PC-3 (cell line): ENCODE measurements around the gene SURF4. TPM values are rescaled to one million over a fixed set of nuclear protein-coding genes. Genes with fewer than 3 reads are reported as not detected.
A peak's percentile ranks its signal among the peaks of the same experiment; 100 is the strongest.
"Not testable (repeated sequence)": the region's sequence is repeated elsewhere in the genome, so short reads cannot be mapped to it uniquely, and the experiment has no call there.

ENCODE experiments used
- ATAC-seq: fragments of 200-7000 bp; cut with Tn5 transposase; 2 replicates; pipeline ENCODE4 v1.9.1; 2020; ENCODE audit warnings: mild to moderate bottlenecking, moderate library complexity
- BruUV-seq: library from RNA; stranded (reverse); fragments of 400-500 nt; replicated peaks from 2 replicates; lab custom pipeline; 2021; lab: Mats Ljungman, UMichigan
- CTCF ChIA-PET: fragments of 300-600 bp; sonication (Branson Sonifier 250); formaldehyde crosslinking; loops from one replicate; lab custom pipeline; 2022; ENCODE audit warnings: antibody characterized with exemption; lab: Charles Lee
- POLR2A ChIA-PET: fragments of 300-600 bp; sonication (Branson Sonifier 250); formaldehyde crosslinking; loops from one replicate; lab custom pipeline; 2022; ENCODE audit warnings: antibody characterized with exemption; ENCODE audit not compliant: unreplicated experiment; lab: Charles Lee
- DNase-seq: peaks from one replicate; pipeline ENCODE4 v3.0.0-alpha.2; 2015
- H2AFZ ChIP-seq: fragments of 300-600 bp; sonication (generic); 2 replicates; pipeline ENCODE4 v1.6.0; 2016; ENCODE audit warnings: antibody characterized with exemption, low read length
- H3F3A ChIP-seq: fragments of 300-600 bp; sonication (generic); one replicate; pipeline ENCODE4 v1.6.0; 2017; ENCODE audit warnings: antibody characterized with exemption, low read length, control low read depth, mild to moderate bottlenecking; ENCODE audit not compliant: unreplicated experiment
- H3K27ac ChIP-seq: fragments of 300-600 bp; sonication (generic); 2 replicates; pipeline ENCODE4 v1.5.1; 2016; ENCODE audit warnings: mild to moderate bottlenecking, low read length
- H3K27me3 ChIP-seq: fragments of 300-600 bp; sonication (generic); 2 replicates; pipeline ENCODE4 v1.6.1; 2016; ENCODE audit warnings: low read length, mixed read lengths
- H3K36me3 ChIP-seq: fragments of 300-600 bp; sonication (generic); 2 replicates; pipeline ENCODE4 v1.6.1; 2016; ENCODE audit warnings: low read depth, mixed run types, low read length, mixed read lengths
- H3K4me1 ChIP-seq: fragments of 300-600 bp; sonication (generic); 2 replicates; pipeline ENCODE4 v1.5.1; 2016; ENCODE audit warnings: low read length; ENCODE audit not compliant: insufficient read depth
- H3K4me2 ChIP-seq: fragments of 300-600 bp; sonication (generic); 2 replicates; pipeline ENCODE4 v1.6.0; 2016; ENCODE audit warnings: low read length
- H3K4me3 ChIP-seq: fragments of 300-600 bp; sonication (generic); 2 replicates; pipeline ENCODE4 v1.5.1; 2016; ENCODE audit warnings: mild to moderate bottlenecking, low read length, mixed read lengths
- H3K79me2 ChIP-seq: fragments of 300-600 bp; sonication (generic); 2 replicates; pipeline ENCODE4 v1.6.1; 2017; ENCODE audit warnings: low read length, mixed read lengths
- H3K9ac ChIP-seq: fragments of 300-600 bp; sonication (generic); 2 replicates; pipeline ENCODE4 v1.6.0; 2016; ENCODE audit warnings: mild to moderate bottlenecking, low read length
- H3K9me2 ChIP-seq: fragments of 300-600 bp; sonication (generic); replicated peaks from 2 replicates; pipeline ENCODE4 v1.6.1; 2016; ENCODE audit warnings: mixed run types, low read length, mixed read lengths
- H3K9me3 ChIP-seq: fragments of 300-600 bp; sonication (generic); 2 replicates; pipeline ENCODE4 v1.6.1; 2016; ENCODE audit warnings: low read length, mixed read lengths
- H4K20me1 ChIP-seq: fragments of 300-600 bp; sonication (generic); 2 replicates; pipeline ENCODE4 v1.6.1; 2016; ENCODE audit warnings: low read length, mixed read lengths
- CTCF ChIP-seq: fragments of 300-600 bp; sonication (generic); conservative IDR thresholded peaks from 2 replicates; pipeline ENCODE4 v1.5.1; 2017; ENCODE audit warnings: antibody characterized with exemption, low read depth, mild to moderate bottlenecking, low read length
- EZH2 ChIP-seq: fragments of 300-600 bp; sonication (generic); IDR thresholded peaks from one replicate; pipeline ENCODE4 v1.6.1; 2017; ENCODE audit warnings: antibody characterized with exemption, mild to moderate bottlenecking, low read length; ENCODE audit not compliant: unreplicated experiment
- EZH2phosphoT487 ChIP-seq: fragments of 300-600 bp; sonication (generic); IDR thresholded peaks from 2 replicates; pipeline ENCODE4 v1.6.1; 2018; ENCODE audit warnings: mild to moderate bottlenecking, antibody characterized with exemption, low read length, borderline replicate concordance
- intact Hi-C: fragments of 100-400 bp; cut with micrococcal nuclease; formaldehyde crosslinking; loops from 2 replicates; pipeline ENCODE4 v1.9.0; 2023
- total RNA-seq: library from RNA; depleted of rRNA; stranded (reverse); fragments of >200 nt; gene quantifications from 2 replicates; pipeline ENCODE4 v1.2.3, GENCODE V29; 2014

SURF4 gene
- total RNA-seq, 1 experiment from 2014 or later, result 161 TPM

- Histone ChIP-seq H3K4me1 (peaks cover 5% of the 10 kb centered on the region), H3K27ac (no peak overlapping the region), H3K36me3 (no peaks in the 10 kb centered on the region; the same call in 1 of the 2 replicates), H3F3A (no peaks in the 10 kb centered on the region), H2AFZ (no peak overlapping the region), H3K9ac (no peak overlapping the region), H3K79me2 (peaks cover 8% of the 10 kb centered on the region), H3K4me2 (no peak overlapping the region), H3K9me3 (no peaks in the 10 kb centered on the region), H3K9me2 (no peaks in the 10 kb centered on the region), H3K4me3 (no peak overlapping the region), H4K20me1 (no peaks in the 10 kb centered on the region), H3K27me3 (no peaks in the 10 kb centered on the region)
- CTCF ChIA-PET, result no interaction called here
- intact Hi-C loops, result no loop called here
- TF ChIP-seq EZH2phosphoT487 (no peak), CTCF (no peak), EZH2 (no peak)
- no TSS peak for BruUV-seq
- no peak for ATAC-seq
- DNase-seq, result no peak
- POLR2A ChIA-PET, result no interaction called here
These were observed 35.6 kb downstream of the SURF4 start for GRCh38 chr9:133340256-133340655.

GRCh38 chr9:133339641-133340040, 36.2 kb downstream of the SURF4 start:
- ChIA-PET CTCF (no interaction called here), POLR2A (no interaction called here)
- Histone ChIP-seq H3K27ac (no peak overlapping the region), H3F3A (no peaks in the 10 kb centered on the region), H3K4me2 (no peak overlapping the region), H3K27me3 (no peaks in the 10 kb centered on the region), H3K9me2 (no peaks in the 10 kb centered on the region), H3K9me3 (no peaks in the 10 kb centered on the region), H3K79me2 (peaks cover 14% of the 10 kb centered on the region), H3K36me3 (peaks cover 1% of the 10 kb centered on the region; the same call in 1 of the 2 replicates), H4K20me1 (no peaks in the 10 kb centered on the region), H2AFZ (no peak overlapping the region), H3K4me3 (no peak overlapping the region), H3K4me1 (peaks cover 8% of the 10 kb centered on the region), H3K9ac (no peak overlapping the region)
- DNase-seq (no peak), ATAC-seq (no peak)
- no TSS peak for BruUV-seq
- TF ChIP-seq EZH2phosphoT487, result no peak
- TF ChIP-seq CTCF, result no peak
- no peak for TF ChIP-seq EZH2
- intact Hi-C loops, result no loop called here

GRCh38 chr9:133335924-133336811, 39.7 kb downstream of the SURF4 start, which contains the start of gene SURF6:
Gene SURF6, minus strand, starts transcription at chr9:133336188. Its CDS starts 56 bp downstream, at chr9:133336132.
- peaks cover 27% of the 10 kb centered on the region for H3K79me2 ChIP-seq
- peak within 1 kb of the TSS; percentile 90 for H3K4me2 ChIP-seq
- H3K27ac ChIP-seq, result peak within 1 kb of the TSS; percentile 34; the same call in 1 of the 2 replicates
- H2AFZ ChIP-seq, result peak within 1 kb of the TSS; percentile 91
- ATAC-seq (peak; percentile 92), DNase-seq (peak; percentile 81)
- H3K9ac ChIP-seq, result peak within 1 kb of the TSS; percentile 94
- ChIA-PET CTCF (no interaction called here), POLR2A (no interaction called here)
- H3F3A ChIP-seq, result no peaks in the 10 kb centered on the region
- H3K4me1 ChIP-seq, result peaks cover 17% of the 10 kb centered on the region
- H4K20me1 ChIP-seq, result no peaks in the 10 kb centered on the region
- H3K36me3 ChIP-seq, result peaks cover 15% of the 10 kb centered on the region
- no peaks in the 10 kb centered on the region for H3K27me3 ChIP-seq
- no peaks in the 10 kb centered on the region for H3K9me3 ChIP-seq
- BruUV-seq, result TSS peak; percentile 77
- H3K4me3 ChIP-seq, result peak within 1 kb of the TSS; percentile 99
- no peaks in the 10 kb centered on the region for H3K9me2 ChIP-seq
- TF ChIP-seq EZH2phosphoT487 (no peak), CTCF (no peak), EZH2 (no peak)
- intact Hi-C loops, result no loop called here

- Histone ChIP-seq H3K4me1 (peaks cover 17% of the 10 kb centered on the region), H3K9ac (peak overlapping the region; percentile 94), H3K79me2 (peaks cover 27% of the 10 kb centered on the region), H3K4me2 (peak overlapping the region; percentile 90), H3K36me3 (peaks cover 23% of the 10 kb centered on the region), H3K4me3 (peak overlapping the region; percentile 99)
- ATAC-seq, intact Hi-C loops, H3K27me3 ChIP-seq, H3K9me2 ChIP-seq, POLR2A ChIA-PET, H3F3A ChIP-seq, BruUV-seq, H2AFZ ChIP-seq, H3K9me3 ChIP-seq, DNase-seq, H3K27ac ChIP-seq, H4K20me1 ChIP-seq, CTCF ChIA-PET: not testable (repeated sequence)
These were observed 41.0 kb downstream of the SURF4 start for GRCh38 chr9:133334888-133335287.
